Esophagus muscularis mucosa (tissue), 4 donors: ENCODE data around the gene HOXA2. TPM values are rescaled to one million over a fixed set of nuclear protein-coding genes. Genes with fewer than 3 reads are reported as not detected.

Source experiments
- DNase-seq: peaks from one replicate; pipeline ENCODE4 v3.0.0-alpha.2; 2017; ENCODE audit errors: extremely low spot score
- H3K27ac ChIP-seq, 4 donors: fragments of 200-600 bp; sonication (generic); replicated peaks in 1 of 4; 1 replicate in 3 of 4; 2 replicates in 1 of 4; pipeline ENCODE4 v1.5.1; 2016 to 2019; ENCODE audit warnings: mild to moderate bottlenecking in 1 of 4
- H3K27me3 ChIP-seq, 4 donors: fragments of 200-600 bp; sonication (generic); one replicate each; pipeline versions ENCODE4 v1.5.1 to v1.6.0; 2016 to 2019
- H3K36me3 ChIP-seq, 4 donors: fragments of 200-600 bp; sonication (generic); one replicate each; pipeline ENCODE4 v1.5.1; 2016 to 2019
- H3K4me1 ChIP-seq, 4 donors: fragments of 200-600 bp; sonication (generic); one replicate each; pipeline ENCODE4 v1.5.1; 2016 to 2019
- H3K4me3 ChIP-seq, 4 donors: fragments of 200-600 bp; sonication (generic); 1 replicate in 2 of 4; 2 replicates in 2 of 4; pipeline ENCODE4 v1.5.1; 2016 to 2019; ENCODE audit warnings: mild to moderate bottlenecking in 4 of 4, moderate library complexity in 1 of 4
- H3K9me3 ChIP-seq, 4 donors: fragments of 200-600 bp; sonication (generic); 1 replicate in 3 of 4; 2 replicates in 1 of 4; pipeline ENCODE4 v1.5.1; 2016 to 2019
- EP300 ChIP-seq: sonication (generic); formaldehyde crosslinking; IDR thresholded peaks from one replicate; pipeline ENCODE4 v1.6.1; 2017; ENCODE audit warnings: antibody characterized with exemption
- POLR2A ChIP-seq: fragments of 450-650 bp; IDR thresholded peaks from one replicate; pipeline ENCODE4 v1.6.1; 2017; ENCODE audit warnings: antibody characterized with exemption, moderate library complexity, mild to moderate bottlenecking, low read depth
- POLR2AphosphoS5 ChIP-seq, 2 donors: sonication (generic); formaldehyde crosslinking; IDR thresholded peaks; one replicate each; pipeline ENCODE4 v1.6.1; 2017; ENCODE audit warnings: antibody characterized with exemption in 2 of 2
- WGBS: methylation state at CpG from one replicate; pipeline ENCODE4 v1.1.5; 2018; 5-methylcytosine and 5-hydroxymethylcytosine counted together
- intact Hi-C: fragments of 100-400 bp; cut with DNase I; formaldehyde crosslinking; loops from one replicate; pipeline ENCODE4 v1.15.1; 2023
- total RNA-seq, 4 donors: library from RNA; depleted of rRNA; stranded (reverse); fragments of >200 nt; gene quantifications; one replicate each; pipeline versions ENCODE4 v1.1.0 to v1.2.1, GENCODE V29; 2016
- TF ChIP-seq, protein P1 (sequence below), 3 experiments: fragments of 200-600 bp in 2 of 3; fragments of 450-650 bp in 1 of 3; sonication (generic) in 2 of 3; IDR thresholded peaks; one replicate each; pipeline ENCODE4 v1.5.1; 2017 to 2019; ENCODE audit warnings: antibody characterized with exemption in 3 of 3, mild to moderate bottlenecking in 2 of 3, moderate library complexity in 1 of 3

HOXA2 gene
- total RNA-seq, 4 donors from 2014 or later, result 3.3 to 5.4 (median 4.4) TPM

DNA sequence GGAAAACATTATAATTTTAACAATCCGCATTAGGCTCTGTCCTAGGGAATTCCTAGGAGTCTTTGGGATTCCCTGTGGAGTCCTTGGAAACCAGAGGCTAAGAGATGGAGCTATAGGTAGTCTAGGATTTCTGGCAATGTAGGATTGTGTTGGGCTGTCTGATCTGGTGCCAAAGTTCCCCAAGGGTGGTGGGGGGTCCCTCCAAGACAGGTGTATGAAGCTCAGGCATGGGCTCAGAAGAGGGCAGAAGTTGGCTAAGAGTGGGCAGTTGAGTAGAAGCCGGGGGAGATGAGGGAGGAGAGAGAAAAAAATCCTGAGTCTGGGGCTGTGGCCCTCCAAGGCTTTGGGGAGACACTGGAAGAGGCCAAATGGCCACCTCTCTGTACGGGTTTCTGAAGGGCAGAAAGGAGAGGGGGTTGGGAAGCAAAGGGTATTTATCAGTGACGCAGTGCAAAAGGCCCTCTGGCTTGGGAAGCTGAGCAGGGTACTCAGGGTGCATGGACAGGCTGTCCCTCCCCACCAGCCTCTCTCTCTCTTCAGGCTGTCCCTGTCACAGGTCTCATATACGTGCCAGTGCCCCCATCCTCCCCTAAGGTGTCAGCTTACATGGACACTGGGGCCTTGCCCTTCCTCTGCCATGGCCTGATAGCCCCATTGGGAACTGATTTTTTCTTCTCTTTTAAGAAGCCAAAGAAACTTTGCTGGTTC is 44.2 kb upstream of the HOXA2 start:
- Histone ChIP-seq H3K4me3 (no peak overlapping the region), H3K36me3 (no peaks in the 10 kb centered on the region), H3K4me1 (peaks cover 35 to 45% (median 39%) of the 10 kb centered on the region in 4 donors), H3K9me3 (no peaks in the 10 kb centered on the region), H3K27me3 (peaks cover 6 to 66% (median 17%) of the 10 kb centered on the region in 4 donors), H3K27ac (no peak overlapping the region)
- WGBS, result 81% methylated on average over 5 of the region's 5 CpGs
- intact Hi-C loops, result loop anchor here (10.0 kb wide), 2 partner anchors 122 to 942 kb away; partner anchors contain the start of genes CBX3 and HNRNPA2B1
- TF ChIP-seq, protein P1, sequence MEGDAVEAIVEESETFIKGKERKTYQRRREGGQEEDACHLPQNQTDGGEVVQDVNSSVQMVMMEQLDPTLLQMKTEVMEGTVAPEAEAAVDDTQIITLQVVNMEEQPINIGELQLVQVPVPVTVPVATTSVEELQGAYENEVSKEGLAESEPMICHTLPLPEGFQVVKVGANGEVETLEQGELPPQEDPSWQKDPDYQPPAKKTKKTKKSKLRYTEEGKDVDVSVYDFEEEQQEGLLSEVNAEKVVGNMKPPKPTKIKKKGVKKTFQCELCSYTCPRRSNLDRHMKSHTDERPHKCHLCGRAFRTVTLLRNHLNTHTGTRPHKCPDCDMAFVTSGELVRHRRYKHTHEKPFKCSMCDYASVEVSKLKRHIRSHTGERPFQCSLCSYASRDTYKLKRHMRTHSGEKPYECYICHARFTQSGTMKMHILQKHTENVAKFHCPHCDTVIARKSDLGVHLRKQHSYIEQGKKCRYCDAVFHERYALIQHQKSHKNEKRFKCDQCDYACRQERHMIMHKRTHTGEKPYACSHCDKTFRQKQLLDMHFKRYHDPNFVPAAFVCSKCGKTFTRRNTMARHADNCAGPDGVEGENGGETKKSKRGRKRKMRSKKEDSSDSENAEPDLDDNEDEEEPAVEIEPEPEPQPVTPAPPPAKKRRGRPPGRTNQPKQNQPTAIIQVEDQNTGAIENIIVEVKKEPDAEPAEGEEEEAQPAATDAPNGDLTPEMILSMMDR (IDR thresholded peaks at IDR 0.05), result no peak
- TF ChIP-seq POLR2A, result no peak
- no peak for TF ChIP-seq EP300
- TF ChIP-seq POLR2AphosphoS5 (IDR thresholded peaks at IDR 0.05), result no peak
- no peak for DNase-seq

DNA sequence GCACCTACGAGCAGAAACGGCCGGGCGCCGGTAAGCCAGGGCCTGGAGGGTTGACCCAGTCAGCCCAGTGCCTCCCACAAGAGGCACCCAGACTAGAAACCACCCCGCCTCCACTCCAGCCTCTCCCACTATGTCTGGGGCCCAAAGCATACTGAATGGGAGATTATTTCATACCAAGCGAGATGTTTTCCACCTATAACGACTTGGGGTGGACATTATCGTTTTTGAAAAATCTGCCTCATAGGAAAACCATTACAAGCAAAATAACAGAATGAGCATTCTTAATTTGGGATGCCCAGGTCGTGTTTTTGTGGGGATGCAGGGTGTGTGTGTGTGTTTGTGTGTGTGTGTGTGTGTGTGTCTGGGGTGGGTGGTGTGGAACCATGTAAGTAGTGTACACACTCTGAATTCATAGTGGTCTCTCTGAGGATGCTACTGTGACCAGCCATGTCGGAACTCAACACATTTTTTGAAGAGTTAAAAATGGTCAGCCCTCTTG is 43.5 kb upstream of the HOXA2 start:
- H3K9me3 ChIP-seq, result no peaks in the 10 kb centered on the region
- peaks cover 28 to 38% (median 32%) of the 10 kb centered on the region in 4 donors for H3K4me1 ChIP-seq
- peaks cover 0 to 59% (median 13%) of the 10 kb centered on the region in 4 donors for H3K27me3 ChIP-seq
- H3K4me3 ChIP-seq, result no peak overlapping the region
- DNase-seq, result no peak
- TF ChIP-seq POLR2AphosphoS5 (IDR thresholded peaks at IDR 0.05) (no peak), POLR2A (no peak), EP300 (no peak)
- TF ChIP-seq, protein P1 (IDR thresholded peaks at IDR 0.05), result no peak
- H3K27ac ChIP-seq, result no peak overlapping the region
- 77% methylated on average over 11 of the region's 11 CpGs for WGBS
- intact Hi-C loops, result loop anchor here (10.0 kb wide), 2 partner anchors 121 to 941 kb away; partner anchors contain the start of genes CBX3 and HNRNPA2B1
- no peaks in the 10 kb centered on the region for H3K36me3 ChIP-seq

DNA sequence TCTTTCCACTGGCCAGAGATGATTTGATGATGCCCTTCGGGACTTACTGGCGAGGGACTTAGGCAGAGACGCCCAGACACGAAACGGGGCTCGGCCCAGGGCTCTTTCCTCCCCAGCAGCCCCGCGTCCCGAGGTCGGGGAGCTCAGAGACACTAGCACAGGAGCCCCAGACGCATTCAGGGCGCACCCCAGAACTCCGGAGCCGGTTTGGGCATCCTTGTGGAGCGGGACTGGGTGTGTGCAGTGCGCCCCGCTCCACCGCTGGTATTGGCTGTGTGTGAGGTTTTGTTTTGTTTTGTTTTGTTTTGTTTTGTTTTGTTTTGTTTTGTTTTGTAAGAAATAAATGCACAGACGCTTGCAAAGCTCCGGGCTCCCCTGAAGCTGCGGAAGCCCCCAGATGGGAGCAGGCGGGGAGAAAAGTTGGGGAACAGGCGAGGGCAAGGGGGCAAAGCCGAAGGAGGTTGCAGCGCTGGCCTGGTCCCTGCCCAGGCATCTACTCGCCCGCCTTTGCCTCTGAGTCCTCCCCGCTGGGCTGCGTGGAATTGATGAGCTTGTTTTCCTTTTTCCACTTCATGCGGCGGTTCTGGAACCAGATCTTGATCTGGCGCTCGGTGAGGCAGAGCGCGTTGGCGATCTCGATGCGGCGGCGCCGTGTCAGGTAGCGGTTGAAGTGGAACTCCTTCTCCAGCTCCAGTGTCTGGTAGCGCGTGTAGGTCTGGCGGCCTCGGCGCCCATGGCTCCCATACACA is 42.9 kb upstream of the HOXA2 start:
- H3K9me3 ChIP-seq, result no peaks in the 10 kb centered on the region
- H3K27ac ChIP-seq, result no peak overlapping the region
- 84% methylated on average over 43 of the region's 47 CpGs for WGBS
- intact Hi-C loops, result loop anchor here (10.0 kb wide), 2 partner anchors 121 to 941 kb away; partner anchors contain the start of genes CBX3 and HNRNPA2B1
- no peaks in the 10 kb centered on the region for H3K36me3 ChIP-seq
- peak overlapping the region in 1 of 4 donors; percentile 95 for H3K4me3 ChIP-seq
- no peak for DNase-seq
- TF ChIP-seq, protein P1 (IDR thresholded peaks at IDR 0.05), result no peak
- no peak for TF ChIP-seq EP300
- TF ChIP-seq POLR2A, result no peak
- no peak for TF ChIP-seq POLR2AphosphoS5 (IDR thresholded peaks at IDR 0.05)
- H3K27me3 ChIP-seq, result peaks cover 0 to 55% (median 13%) of the 10 kb centered on the region in 4 donors
- peaks cover 22 to 32% (median 30%) of the 10 kb centered on the region in 4 donors for H3K4me1 ChIP-seq

DNA sequence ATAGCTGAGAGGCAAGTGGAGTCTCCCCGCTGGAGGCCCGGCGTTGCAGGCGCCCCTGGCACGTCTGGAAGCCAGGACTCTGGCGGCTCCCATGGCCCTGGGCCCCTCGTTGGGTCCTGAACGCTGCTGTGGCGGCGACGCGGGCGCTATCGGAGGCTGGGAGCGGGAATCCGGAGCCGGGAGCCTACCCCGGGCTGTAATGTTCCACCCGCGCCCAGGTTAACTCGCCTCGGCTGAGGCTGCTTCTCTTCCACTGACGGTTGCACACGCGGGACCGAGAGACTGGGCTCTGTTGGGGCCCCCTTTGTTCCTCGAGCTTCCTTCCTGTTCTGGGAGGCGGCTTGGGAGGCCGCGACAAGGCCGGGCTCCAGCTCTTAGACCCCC is 42.3 kb upstream of the HOXA2 start:
- peaks cover 0 to 51% (median 13%) of the 10 kb centered on the region in 4 donors for H3K27me3 ChIP-seq
- no peaks in the 10 kb centered on the region for H3K9me3 ChIP-seq
- no peak for DNase-seq
- WGBS, result 56% methylated on average over 30 of the region's 31 CpGs
- H3K36me3 ChIP-seq, result no peaks in the 10 kb centered on the region
- peak overlapping the region; percentile 83 to 96 (median 90) for H3K4me3 ChIP-seq
- peaks cover 21 to 32% (median 31%) of the 10 kb centered on the region in 4 donors for H3K4me1 ChIP-seq
- H3K27ac ChIP-seq, result no peak overlapping the region
- intact Hi-C loops, result loop anchor here (10.0 kb wide), 2 partner anchors 120 to 940 kb away; partner anchors contain the start of genes CBX3 and HNRNPA2B1
- TF ChIP-seq POLR2A (no peak), EP300 (no peak), POLR2AphosphoS5 (IDR thresholded peaks at IDR 0.05) (no peak)
- TF ChIP-seq, protein P1 (IDR thresholded peaks at IDR 0.05), result no peak
